ENCODE data around the gene EEF1AKMT3. TPM values are rescaled to one million over a fixed set of nuclear protein-coding genes. Genes with fewer than 3 reads are reported as not detected.

The EEF1AKMT3 gene
- polyA plus RNA-seq, 3 donors from 2014 or later: 1.3 to 3.4 (median 2.8) TPM

- H3K9me3 Mint-ChIP-seq: no peaks in the 10 kb centered on the region
- no peak overlapping the region for H3K4me3 Mint-ChIP-seq
- peaks cover 4 to 15% (median 4%) of the 10 kb centered on the region in 3 donors for H3K36me3 Mint-ChIP-seq
- peaks cover 59 to 74% of the 10 kb centered on the region in 2 donors for H3K4me1 Mint-ChIP-seq
- peak overlapping the region in 3 of 6 donors; percentile 29 to 40 (median 35) for H3K27ac Mint-ChIP-seq
- H3K27me3 Mint-ChIP-seq (ENCODE audit: low read depth in 3 of 3): peaks cover 6 to 23% (median 21%) of the 10 kb centered on the region in 3 donors
- DNase-seq: no peak
Measured at GRCh38 chr12:57749061-57749460, 23.4 kb upstream of the EEF1AKMT3 start.

DNA sequence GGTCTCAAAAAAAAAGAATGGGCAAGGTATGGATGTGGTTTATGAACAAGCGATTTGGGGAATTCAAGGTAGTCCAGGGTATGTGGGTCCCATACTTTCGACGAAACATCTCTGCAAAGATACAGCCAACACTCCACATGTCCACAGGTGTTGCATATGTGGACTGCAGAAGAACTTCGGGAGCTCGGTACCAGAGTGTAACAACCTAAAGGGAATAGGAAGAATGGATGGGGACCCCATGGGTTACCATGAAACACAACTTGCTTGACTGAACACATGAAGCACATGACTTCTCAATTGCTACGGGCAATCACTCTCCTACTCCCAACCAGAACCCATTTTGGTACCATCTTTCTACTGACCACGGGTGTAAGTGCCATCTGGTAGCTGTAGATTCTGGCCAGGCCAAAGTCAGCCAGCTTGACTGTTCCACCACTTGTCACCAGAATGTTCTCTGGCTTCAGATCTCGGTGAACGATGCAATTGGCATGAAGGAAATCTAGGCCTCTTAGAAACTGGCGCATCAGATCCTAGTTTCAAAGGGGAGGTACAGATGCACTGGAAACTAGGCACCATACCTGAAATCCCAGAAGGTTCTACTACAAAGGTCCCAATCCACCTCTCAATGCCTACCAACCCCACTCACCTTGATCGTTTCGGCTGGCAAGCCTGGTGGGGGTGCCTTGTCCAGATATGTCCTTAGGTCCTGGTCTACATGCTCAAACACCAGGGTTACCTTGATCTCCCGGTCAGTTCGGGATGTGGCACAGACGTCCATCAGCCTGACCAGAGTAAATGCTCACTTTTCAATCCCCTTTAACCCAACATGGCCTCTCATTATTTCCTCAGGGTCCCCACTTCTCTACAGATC lies 21.6 kb upstream of the EEF1AKMT3 start:
- no peak for DNase-seq
- H3K27ac Mint-ChIP-seq: peak overlapping the region; percentile 89 to 99 (median 96)

DNA sequence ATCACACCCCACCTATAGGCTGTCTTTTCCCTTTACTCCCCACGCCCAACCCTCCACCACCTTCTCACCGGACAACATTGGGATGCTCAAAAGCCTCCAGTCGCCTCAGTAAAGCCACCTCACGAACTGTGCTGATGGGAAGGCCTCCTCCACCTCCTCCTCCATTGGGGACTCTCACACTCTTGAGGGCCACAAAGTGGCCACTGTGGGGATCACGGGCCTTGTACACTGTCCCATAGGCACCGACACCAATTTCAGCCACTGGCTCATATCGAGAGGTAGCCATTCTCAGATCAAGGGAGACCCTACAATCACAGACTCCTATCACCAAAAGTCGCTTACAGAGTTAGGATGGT lies 21.0 kb upstream of the EEF1AKMT3 start:
- peak overlapping the region; percentile 89 to 99 (median 96) for H3K27ac Mint-ChIP-seq

More for the DNA sequence above, 21.6 kb upstream of the EEF1AKMT3 start:
- Mint-ChIP-seq H3K27me3 (ENCODE audit: low read depth in 3 of 3) (peaks cover 6 to 11% (median 9%) of the 10 kb centered on the region in 3 donors), H3K4me1 (peaks cover 50 to 65% of the 10 kb centered on the region in 2 donors), H3K9me3 (no peaks in the 10 kb centered on the region), H3K36me3 (peaks cover 4 to 15% (median 4%) of the 10 kb centered on the region in 3 donors), H3K4me3 (peak overlapping the region; percentile 87 to 95 (median 87))

GRCh38 chr12:57751788-57752667 lies 20.4 kb upstream of the EEF1AKMT3 start, which contains the start of gene CDK4:
Gene CDK4 (minus strand): TSS chr12:57752310. CDS start chr12:57751717, 593 bp downstream.
- peak; percentile 98 to 99 (median 98) for DNase-seq
- peak within 1 kb of the TSS; percentile 87 to 95 (median 87) for H3K4me3 Mint-ChIP-seq
- H3K4me1 Mint-ChIP-seq: peaks cover 51 to 64% of the 10 kb centered on the region in 2 donors
- H3K36me3 Mint-ChIP-seq: peaks cover 4 to 15% (median 4%) of the 10 kb centered on the region in 3 donors
- H3K27ac Mint-ChIP-seq: peak within 1 kb of the TSS; percentile 89 to 99 (median 96)
- no peaks in the 10 kb centered on the region for H3K9me3 Mint-ChIP-seq
- peaks cover 6 to 13% (median 11%) of the 10 kb centered on the region in 3 donors for H3K27me3 Mint-ChIP-seq (ENCODE audit: low read depth in 3 of 3)

More for the DNA sequence above, 21.0 kb upstream of the EEF1AKMT3 start:
- H3K27me3 Mint-ChIP-seq (ENCODE audit: low read depth in 3 of 3): peaks cover 6 to 11% (median 9%) of the 10 kb centered on the region in 3 donors
- peak overlapping the region; percentile 87 to 95 (median 87) for H3K4me3 Mint-ChIP-seq
- no peaks in the 10 kb centered on the region for H3K9me3 Mint-ChIP-seq
- no peak for DNase-seq
- peaks cover 4 to 15% (median 4%) of the 10 kb centered on the region in 3 donors for H3K36me3 Mint-ChIP-seq
- peaks cover 48 to 64% of the 10 kb centered on the region in 2 donors for H3K4me1 Mint-ChIP-seq

- DNase-seq: no peak
- H3K27me3 Mint-ChIP-seq (ENCODE audit: low read depth in 3 of 3): peaks cover 6 to 13% (median 11%) of the 10 kb centered on the region in 3 donors
- peaks cover 0 to 12% (median 4%) of the 10 kb centered on the region in 3 donors for H3K36me3 Mint-ChIP-seq
- H3K27ac Mint-ChIP-seq: peak overlapping the region; percentile 89 to 99 (median 96)
- peaks cover 53 to 60% of the 10 kb centered on the region in 2 donors for H3K4me1 Mint-ChIP-seq
- H3K4me3 Mint-ChIP-seq: peak overlapping the region; percentile 87 to 95 (median 87)
- H3K9me3 Mint-ChIP-seq: no peaks in the 10 kb centered on the region
Measured at GRCh38 chr12:57752668-57753000, 19.8 kb upstream of the EEF1AKMT3 start.

GRCh38 chr12:57753756-57754337 lies 18.6 kb upstream of the EEF1AKMT3 start:
- peaks cover 0 to 9% (median 0%) of the 10 kb centered on the region in 3 donors for H3K36me3 Mint-ChIP-seq
- no peaks in the 10 kb centered on the region for H3K9me3 Mint-ChIP-seq
- H3K27ac Mint-ChIP-seq: peak overlapping the region; percentile 89 to 99 (median 96)
- peaks cover 53 to 60% of the 10 kb centered on the region in 2 donors for H3K4me1 Mint-ChIP-seq
- H3K27me3 Mint-ChIP-seq (ENCODE audit: low read depth in 3 of 3): peaks cover 6 to 13% (median 9%) of the 10 kb centered on the region in 3 donors
- peak overlapping the region; percentile 91 to 96 (median 95) for H3K4me3 Mint-ChIP-seq
- DNase-seq: no peak

GRCh38 chr12:57754411-57755193 lies 17.8 kb upstream of the EEF1AKMT3 start, which contains the start of gene MARCHF9:
Gene MARCHF9 (plus strand): TSS chr12:57755103. CDS start chr12:57755529, 426 bp downstream.
- H3K36me3 Mint-ChIP-seq: peaks cover 0 to 3% (median 3%) of the 10 kb centered on the region in 3 donors
- DNase-seq: peak; percentile 57 to 62 (median 59)
- H3K27me3 Mint-ChIP-seq (ENCODE audit: low read depth in 3 of 3): peaks cover 6 to 13% (median 9%) of the 10 kb centered on the region in 3 donors
- H3K27ac Mint-ChIP-seq: peak within 1 kb of the TSS; percentile 89 to 99 (median 96)
- peaks cover 53 to 65% of the 10 kb centered on the region in 2 donors for H3K4me1 Mint-ChIP-seq
- no peaks in the 10 kb centered on the region for H3K9me3 Mint-ChIP-seq
- peak within 1 kb of the TSS; percentile 89 to 96 (median 94) for H3K4me3 Mint-ChIP-seq

GRCh38 chr12:57755194-57755453 lies 17.3 kb upstream of the EEF1AKMT3 start:
- no peaks in the 10 kb centered on the region for H3K9me3 Mint-ChIP-seq
- peak overlapping the region in 3 of 5 donors; percentile 33 to 96 (median 35) for H3K4me3 Mint-ChIP-seq
- H3K36me3 Mint-ChIP-seq: peaks cover 0 to 3% (median 3%) of the 10 kb centered on the region in 3 donors
- no peak overlapping the region for H3K27ac Mint-ChIP-seq
- peaks cover 53 to 65% of the 10 kb centered on the region in 2 donors for H3K4me1 Mint-ChIP-seq
- peaks cover 6 to 13% (median 10%) of the 10 kb centered on the region in 3 donors for H3K27me3 Mint-ChIP-seq (ENCODE audit: low read depth in 3 of 3)
- no peak for DNase-seq

DNA sequence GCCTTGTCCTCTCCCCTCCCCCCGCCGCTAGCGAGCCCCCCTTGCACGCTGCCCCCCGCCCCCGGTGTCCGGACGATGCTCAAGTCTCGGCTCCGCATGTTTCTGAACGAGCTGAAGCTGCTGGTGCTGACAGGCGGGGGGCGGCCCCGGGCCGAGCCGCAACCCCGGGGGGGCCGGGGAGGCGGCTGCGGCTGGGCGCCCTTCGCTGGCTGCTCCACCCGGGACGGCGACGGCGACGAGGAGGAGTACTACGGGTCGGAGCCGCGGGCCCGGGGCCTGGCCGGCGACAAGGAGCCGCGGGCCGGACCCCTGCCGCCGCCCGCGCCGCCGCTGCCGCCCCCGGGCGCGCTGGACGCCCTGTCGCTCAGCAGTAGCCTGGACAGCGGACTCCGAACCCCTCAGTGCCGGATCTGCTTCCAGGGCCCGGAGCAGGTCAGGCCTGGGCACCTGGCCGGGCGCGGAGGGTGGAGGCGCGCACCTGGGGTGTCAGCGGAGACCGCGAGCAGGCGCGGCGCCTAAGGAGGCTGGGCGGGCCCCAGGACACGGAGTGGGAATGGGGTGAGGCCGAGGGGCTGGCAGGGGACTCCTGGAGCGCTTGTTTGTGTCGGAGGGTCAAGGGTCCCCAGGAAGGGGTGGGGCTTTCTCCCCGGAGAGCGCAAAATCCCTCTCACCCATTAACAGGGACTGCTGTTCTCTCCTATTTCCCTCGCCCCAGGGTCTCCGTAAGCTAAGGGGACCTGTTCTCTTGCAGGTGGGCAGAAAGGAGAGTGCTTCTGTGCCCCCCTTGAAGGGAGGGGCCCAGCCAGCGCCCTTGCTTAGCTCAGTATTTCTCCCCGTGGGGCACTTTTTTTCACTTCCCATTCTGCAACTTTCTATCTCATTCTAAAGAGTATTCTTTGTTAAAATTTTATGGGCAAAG lies 16.7 kb upstream of the EEF1AKMT3 start:
- Mint-ChIP-seq H3K27me3 (ENCODE audit: low read depth in 3 of 3) (peaks cover 6 to 13% (median 10%) of the 10 kb centered on the region in 3 donors), H3K4me3 (peak overlapping the region; percentile 80 to 92 (median 85)), H3K9me3 (no peaks in the 10 kb centered on the region), H3K27ac (peak overlapping the region in 5 of 6 donors; percentile 69 to 87 (median 76)), H3K36me3 (peaks cover 0 to 4% (median 3%) of the 10 kb centered on the region in 3 donors), H3K4me1 (peaks cover 51 to 59% of the 10 kb centered on the region in 2 donors)
- peak; percentile 47 to 56 (median 55) for DNase-seq

DNA sequence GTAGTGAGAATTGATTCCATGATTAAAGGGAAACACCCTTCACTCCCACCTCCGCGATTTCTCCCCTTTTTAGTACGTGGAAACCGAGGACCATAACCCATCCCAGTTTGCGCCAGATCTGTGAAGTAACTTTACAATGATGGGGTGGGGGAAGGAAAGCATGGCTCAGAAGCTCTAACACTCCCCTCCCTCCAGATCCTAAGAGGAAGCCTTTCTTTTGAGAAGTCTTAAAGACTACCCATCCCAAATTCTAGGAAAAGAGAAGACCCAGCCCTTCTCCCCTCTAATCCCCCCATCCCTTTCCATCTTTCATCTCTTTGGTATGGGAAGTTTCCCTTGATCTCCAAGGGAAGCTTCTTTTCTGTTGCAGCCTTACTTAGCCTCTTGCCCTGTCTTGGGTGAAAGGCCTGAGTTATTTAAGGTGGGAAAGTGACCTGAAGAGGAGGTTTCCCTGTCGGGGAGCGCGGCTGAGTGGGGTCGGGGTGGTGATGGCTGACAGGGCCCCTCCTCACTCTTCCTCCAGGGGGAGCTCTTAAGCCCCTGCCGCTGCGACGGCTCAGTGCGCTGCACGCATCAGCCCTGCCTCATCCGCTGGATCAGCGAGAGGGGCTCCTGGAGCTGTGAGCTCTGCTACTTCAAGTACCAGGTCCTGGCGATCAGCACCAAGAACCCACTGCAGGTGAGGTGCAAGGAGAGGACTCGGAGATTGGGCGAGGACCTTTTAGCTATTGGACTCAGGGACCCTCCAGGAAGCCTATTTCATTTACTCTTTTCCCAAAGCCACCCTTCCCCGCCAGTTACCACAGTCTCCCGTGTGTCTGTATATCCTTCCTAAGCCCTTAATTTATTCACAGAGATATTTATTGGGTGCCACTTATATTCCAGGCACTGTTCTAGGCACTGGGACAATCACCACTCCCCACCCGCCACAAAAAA lies 15.7 kb upstream of the EEF1AKMT3 start:
- H3K27ac Mint-ChIP-seq: peak overlapping the region; percentile 55 to 91 (median 76)
- DNase-seq: peak; percentile 54 to 63 (median 62)
- H3K4me3 Mint-ChIP-seq: peak overlapping the region; percentile 80 to 92 (median 85)
- H3K36me3 Mint-ChIP-seq: peaks cover 0 to 8% (median 3%) of the 10 kb centered on the region in 3 donors
- H3K27me3 Mint-ChIP-seq (ENCODE audit: low read depth in 3 of 3): peaks cover 6 to 13% (median 8%) of the 10 kb centered on the region in 3 donors
- H3K4me1 Mint-ChIP-seq: peaks cover 43 to 49% of the 10 kb centered on the region in 2 donors
- H3K9me3 Mint-ChIP-seq: no peaks in the 10 kb centered on the region

- Mint-ChIP-seq H3K4me1 (peaks cover 32 to 38% of the 10 kb centered on the region in 2 donors), H3K27me3 (ENCODE audit: low read depth in 3 of 3) (peaks cover 1 to 7% (median 4%) of the 10 kb centered on the region in 3 donors), H3K4me3 (peak overlapping the region in 1 of 5 donors; percentile 15), H3K36me3 (peaks cover 0 to 8% (median 3%) of the 10 kb centered on the region in 3 donors), H3K9me3 (no peaks in the 10 kb centered on the region), H3K27ac (no peak overlapping the region)
- DNase-seq: no peak
Measured at GRCh38 chr12:57757771-57758170, 14.6 kb upstream of the EEF1AKMT3 start.
